Activated CD8-positive, alpha-beta memory T cell treated with anti-CD3 and anti-CD28 coated beads for 48 hours (primary cell): ENCODE results near the gene UBTF.

Experiments
- DNase-seq, 3 experiments: peaks; one replicate each; pipeline ENCODE4 v3.0.0-alpha.2; 2020; ENCODE audit warnings: low read depth in 2 of 3, low spot score in 2 of 3

The UBTF gene

GRCh38 chr17:44214230-44214494 lies 5.3 kb downstream of the UBTF start:
- no peak for DNase-seq

GRCh38 chr17:44213403-44214229 lies 5.9 kb downstream of the UBTF start:
- DNase-seq = no peak

GRCh38 chr17:44212507-44213402 lies 6.7 kb downstream of the UBTF start:
- DNase-seq = no peak

- no peak for DNase-seq
These were observed 7.9 kb downstream of the UBTF start for GRCh38 chr17:44211281-44212265.

- DNase-seq = peak; percentile 81 to 91 (median 84)
These were observed 8.9 kb downstream of the UBTF start for GRCh38 chr17:44210342-44211192.

GRCh38 chr17:44209786-44210341 lies 9.6 kb downstream of the UBTF start:
- DNase-seq = no peak

GRCh38 chr17:44207743-44208142 lies 11.7 kb downstream of the UBTF start:
- no peak for DNase-seq

- DNase-seq = no peak
These were observed 12.2 kb downstream of the UBTF start for GRCh38 chr17:44207319-44207718.

- no peak for DNase-seq
These were observed 12.7 kb downstream of the UBTF start for GRCh38 chr17:44206825-44207155.

GRCh38 chr17:44205962-44206824 lies 13.3 kb downstream of the UBTF start:
- DNase-seq = no peak

GRCh38 chr17:44204441-44204882 lies 15.0 kb downstream of the UBTF start:
- no peak for DNase-seq

GRCh38 chr17:44203731-44204440 lies 15.6 kb downstream of the UBTF start:
- no peak for DNase-seq

GRCh38 chr17:44202756-44203155 lies 16.7 kb downstream of the UBTF start:
- no peak for DNase-seq

- DNase-seq = no peak
These were observed 18.9 kb downstream of the UBTF start for GRCh38 chr17:44200478-44201155.

- peak; percentile 97 to 99 (median 97) for DNase-seq
These were observed 19.7 kb downstream of the UBTF start, which contains the start of gene ATXN7L3 for GRCh38 chr17:44199553-44200477. Gene ATXN7L3, minus strand, starts transcription at chr17:44199884. Its CDS starts 1,814 bp downstream, at chr17:44198070.

GRCh38 chr17:44198721-44199552 lies 20.5 kb downstream of the UBTF start:
- DNase-seq = no peak
